KOPT-K1 (cell line): ENCODE measurements around the gene FFAR1.
"Not testable (repeated sequence)": the region's sequence is repeated elsewhere in the genome, so short reads cannot be mapped to it uniquely, and the experiment has no call there.

ENCODE experiments used
- H3K27ac ChIP-seq: fragments of 200-600 bp; sonication (generic); 2 replicates; pipeline ENCODE4 v1.5.1; 2016; ENCODE audit warnings: antibody characterized with exemption, mild to moderate bottlenecking, low read depth, low read length; ENCODE audit not compliant: poor library complexity, severe bottlenecking
- H3K36me3 ChIP-seq: fragments of 200-600 bp; sonication (generic); 2 replicates; pipeline ENCODE4 v1.5.1; 2017; ENCODE audit warnings: antibody characterized with exemption, mild to moderate bottlenecking, low read length, moderate library complexity; ENCODE audit not compliant: insufficient read depth
- H3K9me3 ChIP-seq: fragments of 200-600 bp; sonication (generic); 2 replicates; pipeline ENCODE4 v1.5.1; 2017; ENCODE audit warnings: antibody characterized with exemption, low read length, mild to moderate bottlenecking; ENCODE audit not compliant: insufficient read depth, poor library complexity, severe bottlenecking

The FFAR1 gene

DNA sequence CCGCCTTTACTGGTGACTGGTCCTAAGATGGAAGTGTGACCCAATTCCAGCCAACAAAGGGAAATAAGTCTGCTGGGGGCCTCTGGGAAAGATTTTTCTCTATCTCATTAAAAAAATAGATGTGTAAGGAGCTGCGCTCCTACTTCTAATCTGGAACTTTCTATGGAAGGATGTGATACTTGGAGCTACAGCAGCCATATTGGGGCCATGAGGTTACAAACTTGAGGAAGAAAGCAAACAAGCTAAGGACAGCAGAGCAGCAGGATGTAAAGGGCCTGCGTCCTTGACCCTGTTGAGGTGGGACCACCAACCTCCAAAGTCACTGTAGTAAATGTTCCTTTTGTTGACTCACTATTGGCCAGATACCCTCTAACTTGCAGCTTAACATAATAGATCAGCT is 30.7 kb downstream of the FFAR1 start:
- Histone ChIP-seq H3K9me3 (peaks cover 8% of the 10 kb centered on the region), H3K27ac (no peak overlapping the region), H3K36me3 (no peaks in the 10 kb centered on the region)

DNA sequence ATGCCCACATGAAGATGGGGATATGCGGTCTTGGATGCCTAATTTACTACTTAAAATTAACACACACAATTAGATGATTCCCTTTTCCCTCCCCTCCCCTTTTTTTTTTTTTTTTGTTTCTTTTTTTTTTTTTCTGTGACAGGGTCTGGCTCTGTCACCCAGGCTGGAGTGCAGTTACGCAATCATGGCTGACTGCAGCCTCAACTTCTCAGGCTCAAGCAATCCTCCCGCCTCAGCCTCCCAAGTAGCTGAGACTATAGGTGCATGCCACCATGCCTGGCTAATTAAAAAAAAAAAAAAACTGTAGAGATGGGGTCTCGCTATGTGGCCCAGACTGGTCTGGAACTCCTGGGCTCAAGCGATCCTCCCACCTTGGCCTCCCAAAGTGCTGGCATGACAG is 31.8 kb downstream of the FFAR1 start:
- H3K36me3 ChIP-seq, H3K27ac ChIP-seq: not testable (repeated sequence)
- H3K9me3 ChIP-seq, result peaks cover 17% of the 10 kb centered on the region

DNA sequence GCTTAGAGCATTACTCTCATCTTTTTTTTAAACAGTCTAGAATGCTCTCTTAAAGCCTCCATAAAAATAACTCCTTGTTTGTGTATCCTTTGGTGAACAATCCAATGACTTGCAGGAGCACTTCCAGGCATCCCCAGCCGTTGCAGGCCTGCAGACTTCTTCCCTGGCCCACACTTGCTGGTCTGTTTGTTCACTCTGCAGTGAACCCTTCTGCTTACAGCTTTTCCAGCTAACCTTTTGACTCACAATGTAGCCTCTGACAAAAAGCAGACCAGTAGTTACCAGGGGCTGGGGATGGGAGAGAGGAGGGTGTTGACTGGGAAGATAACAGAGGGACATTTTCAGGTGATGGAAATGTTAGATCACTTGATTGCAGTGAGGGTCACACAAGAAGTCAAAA is 32.3 kb downstream of the FFAR1 start:
- Histone ChIP-seq H3K9me3 (peaks cover 21% of the 10 kb centered on the region), H3K36me3 (no peaks in the 10 kb centered on the region), H3K27ac (no peak overlapping the region)

DNA sequence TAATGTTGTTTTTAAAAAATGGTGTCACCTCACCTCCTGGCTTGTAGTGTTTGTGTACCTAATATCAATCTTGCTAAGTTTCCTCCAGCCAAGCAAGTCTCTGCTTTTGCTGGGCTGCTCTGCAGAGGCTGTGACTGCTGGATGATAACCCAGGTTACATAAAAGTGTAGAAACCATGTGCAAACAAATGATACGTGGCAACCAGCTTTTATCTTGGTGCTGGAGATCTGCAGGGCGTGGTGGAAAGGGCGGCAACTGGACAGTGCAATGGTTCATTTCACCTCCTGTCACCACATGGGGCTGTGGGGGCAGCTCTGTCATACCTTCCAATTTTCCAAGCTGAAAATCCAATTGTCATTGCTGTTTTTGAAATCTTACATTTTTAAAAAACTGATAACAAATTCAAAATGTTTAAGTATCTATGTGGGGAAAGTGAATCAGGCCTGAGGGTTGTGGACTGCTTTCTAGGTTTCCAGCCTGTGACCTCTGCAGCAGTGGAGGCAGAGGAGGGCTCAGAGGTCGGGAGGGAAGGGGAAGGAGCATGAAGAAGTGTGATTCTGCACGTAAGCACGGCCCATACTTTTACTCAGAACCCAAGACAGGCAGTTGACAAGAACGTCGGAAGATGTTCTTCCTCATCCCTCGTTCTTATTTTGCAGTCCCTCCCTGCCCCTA is 32.9 kb downstream of the FFAR1 start:
- H3K36me3 ChIP-seq, result no peaks in the 10 kb centered on the region
- H3K9me3 ChIP-seq, result peaks cover 27% of the 10 kb centered on the region
- no peak overlapping the region for H3K27ac ChIP-seq

DNA sequence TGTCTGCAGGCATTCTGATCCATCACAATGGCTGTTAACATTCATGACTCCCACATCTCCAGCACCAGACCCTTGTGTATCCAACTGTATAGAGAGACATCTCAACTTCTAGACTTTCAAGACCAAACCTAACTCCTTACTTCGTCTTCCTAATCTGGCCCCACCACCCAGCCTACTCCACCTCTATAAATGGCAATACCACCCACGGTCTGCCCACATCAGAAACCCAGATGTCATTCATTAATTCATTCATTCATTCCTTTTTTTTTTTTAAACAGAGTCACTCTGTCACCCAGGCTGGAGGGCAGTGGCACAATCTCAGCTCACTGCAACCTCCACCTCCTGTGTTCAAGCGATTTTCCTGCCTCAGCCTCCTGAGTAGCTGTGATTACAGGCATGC is 33.6 kb downstream of the FFAR1 start:
- Histone ChIP-seq H3K27ac (no peak overlapping the region), H3K9me3 (peaks cover 34% of the 10 kb centered on the region), H3K36me3 (no peaks in the 10 kb centered on the region)

DNA sequence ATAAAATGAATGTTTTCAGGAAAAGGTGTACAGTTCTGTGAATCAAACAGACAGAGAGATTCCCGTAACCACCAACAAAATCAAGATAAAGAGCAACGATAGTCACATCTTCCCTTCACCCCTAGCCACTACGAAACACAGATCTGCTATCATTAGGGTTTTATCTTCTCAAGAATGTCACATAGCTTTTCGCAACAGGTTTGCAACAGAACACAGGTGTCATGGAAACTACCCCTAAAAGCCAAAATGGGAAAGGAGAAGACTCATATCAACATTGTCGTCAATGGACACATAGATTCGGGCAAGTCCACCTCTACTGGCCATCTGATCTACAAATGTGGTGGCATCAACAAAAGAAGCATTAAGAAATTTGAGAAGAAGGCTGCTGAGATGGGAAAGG is 34.2 kb downstream of the FFAR1 start:
- no peak overlapping the region for H3K27ac ChIP-seq
- no peaks in the 10 kb centered on the region for H3K36me3 ChIP-seq
- peaks cover 40% of the 10 kb centered on the region for H3K9me3 ChIP-seq

DNA sequence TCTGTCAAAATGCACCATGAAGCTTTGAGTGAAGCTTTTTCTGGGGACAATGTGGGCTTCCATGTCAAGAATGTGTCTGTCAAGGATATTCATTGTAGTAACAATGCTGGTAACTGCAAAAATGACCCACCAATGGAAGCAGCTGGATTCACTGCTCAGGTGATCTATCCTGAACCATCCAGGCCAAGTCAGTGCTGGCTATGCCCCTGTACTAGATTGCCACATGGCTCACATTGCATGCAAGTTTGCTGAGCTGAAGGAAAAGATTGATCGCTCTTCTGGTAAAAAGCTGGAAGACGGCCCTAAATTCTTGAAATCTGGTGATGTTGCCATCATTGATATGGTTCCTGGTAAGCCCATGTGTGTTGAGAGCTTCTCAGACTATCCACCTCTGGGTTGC is 35.8 kb downstream of the FFAR1 start:
- Histone ChIP-seq H3K27ac (no peak overlapping the region), H3K36me3 (no peaks in the 10 kb centered on the region), H3K9me3 (peaks cover 46% of the 10 kb centered on the region)

DNA sequence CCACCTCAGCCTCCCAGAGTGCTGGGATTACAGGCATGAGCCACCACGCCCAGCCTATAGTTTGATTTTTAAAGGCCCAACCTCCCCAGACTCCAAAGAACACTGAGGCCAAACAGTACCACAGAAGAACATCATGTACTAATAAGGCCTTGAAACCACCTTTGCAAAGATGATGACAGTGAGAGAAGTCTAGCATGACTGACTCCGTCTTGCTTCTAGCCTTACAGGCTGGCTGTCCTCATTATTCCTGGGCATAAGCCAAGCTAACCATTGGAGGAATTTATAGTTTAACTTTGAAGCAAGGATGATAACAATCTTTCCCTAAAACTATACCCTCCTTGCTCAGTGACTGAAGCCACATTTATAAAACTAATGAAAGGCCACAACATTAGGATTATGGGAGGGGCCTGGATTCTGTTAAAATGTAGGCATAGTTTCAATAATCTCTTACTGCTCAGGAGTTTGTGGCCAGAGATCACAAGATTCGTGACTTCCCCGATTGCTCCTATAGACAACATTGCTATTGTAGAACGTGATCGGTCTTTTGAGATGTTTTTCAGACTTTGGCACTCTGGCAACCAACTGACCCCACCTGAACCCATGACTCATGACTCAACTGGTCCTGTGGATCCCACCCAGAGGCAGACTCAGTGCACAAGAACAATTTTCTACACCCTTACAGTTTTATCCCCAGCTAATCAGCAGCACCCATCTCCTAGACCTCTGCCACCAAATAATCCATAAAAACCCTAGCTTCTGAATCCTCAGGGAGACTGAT is 40.8 kb downstream of the FFAR1 start:
- peaks cover 40% of the 10 kb centered on the region for H3K9me3 ChIP-seq
- H3K36me3 ChIP-seq, result no peaks in the 10 kb centered on the region
- no peak overlapping the region for H3K27ac ChIP-seq

DNA sequence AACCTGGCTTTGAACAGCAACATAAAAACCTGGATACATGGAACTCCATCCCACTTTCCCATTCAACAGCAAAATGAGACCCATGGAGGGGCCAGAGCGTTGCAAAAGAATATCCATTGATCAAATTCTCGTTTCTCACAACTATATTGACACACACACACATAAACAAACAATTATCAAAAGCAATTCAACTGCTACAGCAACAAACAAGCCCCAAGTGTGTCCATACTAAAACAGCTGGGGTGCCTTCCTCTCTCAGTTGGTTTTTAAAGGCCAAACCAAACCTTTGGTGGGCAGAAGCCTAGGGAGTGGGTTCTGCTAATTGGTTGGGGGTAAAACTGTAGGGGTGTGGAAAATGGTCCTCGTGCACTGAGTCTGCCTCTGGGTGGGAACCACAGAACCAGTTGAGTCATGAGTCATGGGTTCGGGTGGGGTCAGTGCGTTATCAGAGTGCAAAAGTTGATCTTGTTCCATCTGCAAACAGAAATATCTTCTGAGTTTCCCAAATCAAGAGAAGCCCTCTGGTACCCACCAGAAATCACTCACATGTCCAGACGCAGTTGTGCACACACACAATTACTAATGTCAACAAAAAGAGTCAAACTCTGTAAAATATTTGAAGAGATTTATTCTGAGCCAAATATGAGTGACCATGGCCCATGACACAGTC is 41.6 kb downstream of the FFAR1 start:
- Histone ChIP-seq H3K36me3 (no peaks in the 10 kb centered on the region), H3K27ac (no peak overlapping the region), H3K9me3 (peaks cover 34% of the 10 kb centered on the region)

DNA sequence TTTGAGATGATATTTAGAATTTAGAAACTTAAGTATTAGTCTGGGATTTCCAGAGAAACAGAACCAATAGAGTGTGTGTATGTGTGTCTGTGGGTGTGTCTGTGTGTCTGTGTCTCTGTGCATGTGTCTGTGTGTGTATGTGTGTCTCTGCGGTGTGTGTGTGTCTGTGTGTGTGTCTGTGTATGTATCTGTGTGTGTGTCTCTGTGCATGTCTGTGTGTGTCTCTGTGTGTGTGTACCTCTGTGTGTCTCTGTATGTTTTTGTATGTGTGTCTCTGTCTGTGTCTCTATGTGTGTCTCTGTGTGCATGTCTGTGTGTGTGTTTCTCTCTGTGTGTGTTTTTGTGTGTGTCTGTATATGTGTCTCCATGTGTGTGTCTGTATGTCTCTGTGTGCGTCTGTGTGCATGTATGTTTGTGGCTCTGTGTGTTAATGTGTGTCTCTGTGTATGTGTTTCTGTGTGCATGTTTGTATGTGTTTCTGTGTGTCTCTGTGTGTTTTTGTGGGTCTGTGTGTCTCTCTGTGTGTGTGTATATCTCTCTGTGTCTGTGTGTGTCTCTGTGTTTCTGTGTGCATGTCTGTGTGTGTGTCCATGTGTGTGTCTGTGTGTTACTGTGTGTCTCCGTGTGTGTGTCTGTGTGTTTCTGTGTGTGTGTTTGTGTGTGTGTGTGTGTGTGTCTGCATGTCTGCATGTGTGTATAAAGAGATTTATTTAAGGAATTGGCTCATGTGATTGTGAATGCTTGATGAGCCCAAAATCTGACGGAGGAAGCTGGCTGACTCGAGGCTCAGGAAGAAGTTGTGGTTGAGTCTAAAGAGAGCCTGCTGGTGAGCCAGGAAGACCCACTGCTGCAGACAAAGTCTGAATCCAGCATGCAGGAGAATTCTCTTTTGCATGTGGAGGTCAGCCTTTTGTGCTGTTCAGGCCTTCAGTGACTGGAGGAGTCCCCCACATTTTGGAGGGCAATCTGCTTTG is 45.3 kb downstream of the FFAR1 start:
- peaks cover 4% of the 10 kb centered on the region for H3K9me3 ChIP-seq
- H3K36me3 ChIP-seq, result no peaks in the 10 kb centered on the region
- no peak overlapping the region for H3K27ac ChIP-seq

DNA sequence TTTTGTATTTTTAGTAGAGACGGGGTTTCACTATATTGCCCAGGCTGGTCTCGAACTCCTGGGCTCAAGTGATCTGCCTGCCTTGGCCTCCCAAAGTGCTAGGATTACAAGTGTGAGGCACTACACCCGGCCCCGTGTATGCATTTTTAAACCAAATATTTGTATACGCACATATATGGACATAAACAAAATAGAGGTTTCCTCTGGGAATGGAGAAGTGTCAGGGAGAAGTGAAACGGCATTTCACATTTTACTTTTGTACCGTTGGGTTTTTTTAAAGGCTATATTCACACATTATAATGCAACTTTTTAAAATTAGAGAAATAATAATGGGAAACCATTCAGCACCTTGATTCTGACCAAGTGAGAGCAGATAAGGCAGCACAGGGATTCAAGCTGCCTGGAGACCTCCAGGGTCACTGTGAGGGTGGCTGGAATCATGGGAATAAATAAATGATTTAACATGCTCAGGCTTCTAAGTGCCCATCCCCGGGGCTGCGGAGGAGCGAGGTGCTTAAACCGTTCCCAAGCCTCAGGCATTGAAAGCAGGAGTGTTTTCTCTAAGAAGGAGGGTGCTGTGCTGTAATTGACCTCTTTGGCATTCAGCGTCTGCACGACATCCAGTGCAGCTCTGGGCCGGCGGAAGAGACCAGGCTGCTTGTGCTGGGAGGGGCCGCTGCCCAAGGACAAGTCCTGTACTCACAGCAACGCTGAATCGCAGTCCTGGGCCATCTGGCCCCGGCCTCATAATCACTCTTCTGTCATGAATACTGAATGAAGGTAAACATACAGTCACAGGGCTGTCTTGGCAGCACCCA is 47.9 kb downstream of the FFAR1 start:
- no peak overlapping the region for H3K27ac ChIP-seq
- no peaks in the 10 kb centered on the region for H3K9me3 ChIP-seq
- H3K36me3 ChIP-seq, result no peaks in the 10 kb centered on the region

DNA sequence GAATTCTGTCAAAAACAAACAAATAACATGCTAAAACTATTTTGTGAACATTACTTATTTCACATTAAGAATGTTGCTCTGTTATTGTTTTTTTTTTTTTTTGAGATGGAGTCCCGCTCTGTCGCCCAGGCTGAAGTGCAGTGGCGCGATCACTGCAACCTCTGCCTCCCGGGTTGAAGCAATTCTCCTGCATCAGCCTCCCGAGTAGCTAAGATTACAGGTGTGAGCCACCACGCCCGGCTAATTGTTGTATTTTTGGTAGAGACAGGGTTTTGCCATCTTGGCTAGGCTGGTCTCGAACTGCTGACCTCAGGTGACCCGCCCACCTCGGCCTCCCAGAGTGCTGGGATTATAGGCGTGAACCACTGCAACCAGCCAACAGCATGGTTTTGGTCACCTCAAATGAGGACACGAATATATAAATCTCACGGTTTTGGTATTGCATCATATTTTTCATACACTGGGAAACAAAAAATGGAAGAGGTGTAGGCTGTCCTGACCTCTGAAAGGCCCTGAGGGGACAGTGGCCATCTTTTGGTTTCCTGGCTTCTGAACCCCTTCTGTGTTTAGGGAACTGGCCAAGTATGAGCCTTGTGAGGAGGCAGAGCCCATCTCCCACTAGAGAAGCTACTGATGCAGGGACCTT is 48.7 kb downstream of the FFAR1 start:
- Histone ChIP-seq H3K27ac (no peak overlapping the region), H3K9me3 (no peaks in the 10 kb centered on the region), H3K36me3 (no peaks in the 10 kb centered on the region)

DNA sequence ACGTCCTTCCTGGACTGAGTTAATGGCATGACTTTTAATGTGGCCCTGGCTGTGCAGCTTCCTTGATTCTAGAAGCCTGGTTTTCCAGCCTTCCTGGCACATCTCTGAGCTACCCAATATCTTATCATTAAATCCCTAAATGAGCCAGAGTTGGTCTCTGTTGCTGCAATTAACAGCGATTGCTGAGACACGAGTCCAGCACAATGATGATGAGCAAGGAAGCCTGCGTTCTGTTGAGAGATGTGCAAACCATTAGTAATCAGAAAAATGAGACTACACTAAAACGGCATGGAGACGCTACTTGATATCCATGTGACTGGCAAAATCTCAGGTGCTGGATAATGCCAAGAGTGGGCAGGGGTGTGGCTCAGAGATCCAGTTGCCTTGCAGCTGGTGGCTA is 49.4 kb downstream of the FFAR1 start:
- Histone ChIP-seq H3K36me3 (no peaks in the 10 kb centered on the region), H3K27ac (no peak overlapping the region), H3K9me3 (no peaks in the 10 kb centered on the region)
